K562 (cell line): Measurements from ENCODE around the gene ETFRF1. TPM values are rescaled to one million over a fixed set of nuclear protein-coding genes. Genes with fewer than 3 reads are reported as not detected.

ENCODE experiments used
- BMI1 ChIP-seq: fragments of 150-350 bp; IDR thresholded peaks from 2 replicates; pipeline ENCODE4 v1.6.1; 2014; ENCODE audit warnings: low read length
- CBFA2T3 ChIP-seq: fragments of 450-650 bp; IDR thresholded peaks from 2 replicates; pipeline ENCODE4 v1.6.1; 2017
- CBX3 ChIP-seq, 2 experiments: IDR thresholded peaks; 1 replicate in 1 of 2; 2 replicates in 1 of 2; pipeline ENCODE4 v1.6.1; 2012; ENCODE audit warnings: inconsistent platforms in 2 of 2, low read length in 2 of 2, borderline replicate concordance in 1 of 2, control low read depth in 1 of 2
- CXXC5 ChIP-seq: fragments of 250-450 bp; sonication (Bioruptor Pico); IDR thresholded peaks from 2 replicates; pipeline ENCODE4 v1.8.0; 2022; ENCODE audit warnings: inconsistent platforms, mild to moderate bottlenecking, moderate library complexity
- ESRRA ChIP-seq: fragments of 450-650 bp; IDR thresholded peaks from 2 replicates; pipeline ENCODE4 v1.6.1; 2014; ENCODE audit warnings: low read depth, mild to moderate bottlenecking, moderate library complexity, borderline replicate concordance
- NUFIP1 ChIP-seq: fragments of 450-650 bp; IDR thresholded peaks from 2 replicates; pipeline ENCODE4 v1.6.1; 2018; ENCODE audit not compliant: partially characterized antibody
- PRDM10 ChIP-seq: fragments of 450-650 bp; IDR thresholded peaks from 2 replicates; pipeline ENCODE4 v1.6.1; 2018; ENCODE audit not compliant: partially characterized antibody
- polyA plus RNA-seq, 8 experiments: library from polyadenylated mRNA; depleted of rRNA in 4 of 8; stranded (reverse) in 5 of 8; unstranded in 3 of 8; fragments of >200 nt; fragmentation: Nextera tagmentation in 2 of 8; fragmentation: Illumina TruSeq in 1 of 8; extraction: Ambion mirVana in 2 of 8; extraction: Trizol in 1 of 8; gene quantifications; 2 replicates each; pipeline versions ENCODE4 v1.2.1 to v1.2.3, GENCODE V29; 2011 to 2014; ENCODE audit warnings: inconsistent platforms in 1 of 8, missing spikeins in 1 of 8
- total RNA-seq, 7 experiments: library from RNA; depleted of rRNA in 6 of 7; stranded (reverse); fragments of >200 nt in 6 of 7; fragmentation: Illumina TruSeq in 2 of 7; extraction: Trizol in 2 of 7; gene quantifications; 2 replicates each; pipeline versions ENCODE4 v1.2.1 to v1.2.3, GENCODE V29; 2011 to 2021; ENCODE audit warnings: low replicate concordance in 1 of 7
- TF ChIP-seq, protein P1 (sequence below): fragments of 200-800 bp; sonication (Bioruptor generic); IDR thresholded peaks from 2 replicates; pipeline ENCODE4 v1.6.1; 2017; ENCODE audit warnings: missing genetic modification characterization, missing compliant biosample characterization
- TF ChIP-seq, protein P2 (sequence below), 3 experiments: IDR thresholded peaks in 2 of 3; conservative IDR thresholded peaks in 1 of 3; 2 replicates each; pipeline ENCODE4 v1.5.1; 2011 to 2012; ENCODE audit warnings: low read length in 3 of 3, mild to moderate bottlenecking in 3 of 3, control low read depth in 2 of 3, improper control_type of control experiment in 1 of 3, inconsistent platforms in 1 of 3, low read depth in 1 of 3, mixed read lengths in 1 of 3, moderate library complexity in 1 of 3; ENCODE audit not compliant: insufficient read depth in 2 of 3
- TF ChIP-seq, protein P3 (sequence below): IDR thresholded peaks from 2 replicates; pipeline ENCODE4 v1.6.1; 2016; ENCODE audit warnings: missing genetic modification characterization, missing compliant biosample characterization
- TF ChIP-seq, protein P4 (sequence below), 3 experiments: fragments of 200-800 bp in 1 of 3; fragments of 250-450 bp in 1 of 3; fragments of 450-650 bp in 1 of 3; sonication (Bioruptor Pico) in 1 of 3; sonication (Bioruptor generic) in 1 of 3; formaldehyde crosslinking in 1 of 3; IDR thresholded peaks; 2 replicates each; pipeline versions ENCODE4 v1.6.1 to v1.8.0; 2016 to 2022; ENCODE audit warnings: mild to moderate bottlenecking in 2 of 3, missing genetic modification characterization in 2 of 3, missing compliant biosample characterization in 1 of 3, moderate library complexity in 1 of 3

The ETFRF1 gene
- total and polyA plus RNA-seq, 9 of the 15 experiments (the other 6 are each of a cell fraction or from before 2014, with no cell fraction given), result 16.1 to 107 (median 33.7) TPM

DNA sequence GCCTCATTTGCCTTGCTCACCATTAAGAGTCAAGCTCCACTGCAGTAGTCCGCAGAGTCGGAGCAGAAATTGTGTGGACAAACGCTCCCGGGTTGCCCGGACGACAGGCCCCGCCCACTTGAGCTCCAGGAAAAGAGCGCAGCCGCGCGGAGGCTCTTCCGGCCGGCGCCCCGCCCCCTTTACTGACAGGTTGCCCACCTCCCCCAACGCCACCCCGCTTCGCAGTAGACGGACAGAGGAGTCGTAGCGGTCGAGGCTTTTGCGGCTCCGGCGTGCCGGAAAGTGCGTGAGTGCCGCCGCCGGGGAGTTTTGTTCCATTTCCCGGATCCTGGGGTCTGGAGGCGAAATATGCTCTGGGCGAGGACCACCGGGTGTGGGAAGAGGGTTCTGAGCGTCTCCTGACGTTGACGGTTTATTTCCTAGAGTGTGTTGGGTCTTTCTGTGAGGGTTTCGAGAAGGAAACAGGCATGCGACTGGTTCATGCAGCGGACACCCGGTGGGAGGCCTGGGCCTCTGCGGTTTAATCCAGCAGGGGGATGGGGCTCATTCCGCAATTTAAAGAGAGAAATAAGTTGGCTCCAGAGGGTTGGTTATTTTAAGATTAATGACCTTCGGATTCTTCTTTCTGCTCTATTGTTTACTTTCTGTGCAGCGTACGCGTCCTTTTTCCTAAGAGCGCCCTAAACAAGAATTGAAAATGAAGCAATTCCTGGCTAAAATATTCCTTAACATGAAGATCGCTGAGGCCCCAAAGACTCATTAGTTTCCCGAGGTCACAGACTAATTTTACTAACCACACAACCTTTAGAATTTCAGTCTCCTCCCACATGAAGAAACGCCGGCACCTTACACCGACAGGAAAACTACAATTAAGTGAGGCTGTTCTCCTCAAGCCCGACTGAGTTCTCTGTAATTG lies at the start of gene ETFRF1, which contains the start of gene DNAI7 (continued):
- TF ChIP-seq, protein P1, sequence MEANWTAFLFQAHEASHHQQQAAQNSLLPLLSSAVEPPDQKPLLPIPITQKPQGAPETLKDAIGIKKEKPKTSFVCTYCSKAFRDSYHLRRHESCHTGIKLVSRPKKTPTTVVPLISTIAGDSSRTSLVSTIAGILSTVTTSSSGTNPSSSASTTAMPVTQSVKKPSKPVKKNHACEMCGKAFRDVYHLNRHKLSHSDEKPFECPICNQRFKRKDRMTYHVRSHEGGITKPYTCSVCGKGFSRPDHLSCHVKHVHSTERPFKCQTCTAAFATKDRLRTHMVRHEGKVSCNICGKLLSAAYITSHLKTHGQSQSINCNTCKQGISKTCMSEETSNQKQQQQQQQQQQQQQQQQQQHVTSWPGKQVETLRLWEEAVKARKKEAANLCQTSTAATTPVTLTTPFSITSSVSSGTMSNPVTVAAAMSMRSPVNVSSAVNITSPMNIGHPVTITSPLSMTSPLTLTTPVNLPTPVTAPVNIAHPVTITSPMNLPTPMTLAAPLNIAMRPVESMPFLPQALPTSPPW (CRISPR knock-in tag), result peak; percentile 73
- TF ChIP-seq PRDM10 (peak; percentile 4), CBX3 (IDR thresholded peaks at IDR 0.05; ENCODE audit: borderline replicate concordance in 1 of 2, low read length in 2 of 2) (0 out of 3 replicates have a peak, but pooled peaks of 1 of the 2 experiments have one; percentile 13), BMI1 (peak; percentile 91), ESRRA (peak; percentile 60; the same call in 1 of the 2 replicates), CBFA2T3 (no peak), CXXC5 (CRISPR knock-in tag) (peak; percentile 75; the same call in 1 of the 2 replicates), NUFIP1 (no peak)
- TF ChIP-seq, protein P2, sequence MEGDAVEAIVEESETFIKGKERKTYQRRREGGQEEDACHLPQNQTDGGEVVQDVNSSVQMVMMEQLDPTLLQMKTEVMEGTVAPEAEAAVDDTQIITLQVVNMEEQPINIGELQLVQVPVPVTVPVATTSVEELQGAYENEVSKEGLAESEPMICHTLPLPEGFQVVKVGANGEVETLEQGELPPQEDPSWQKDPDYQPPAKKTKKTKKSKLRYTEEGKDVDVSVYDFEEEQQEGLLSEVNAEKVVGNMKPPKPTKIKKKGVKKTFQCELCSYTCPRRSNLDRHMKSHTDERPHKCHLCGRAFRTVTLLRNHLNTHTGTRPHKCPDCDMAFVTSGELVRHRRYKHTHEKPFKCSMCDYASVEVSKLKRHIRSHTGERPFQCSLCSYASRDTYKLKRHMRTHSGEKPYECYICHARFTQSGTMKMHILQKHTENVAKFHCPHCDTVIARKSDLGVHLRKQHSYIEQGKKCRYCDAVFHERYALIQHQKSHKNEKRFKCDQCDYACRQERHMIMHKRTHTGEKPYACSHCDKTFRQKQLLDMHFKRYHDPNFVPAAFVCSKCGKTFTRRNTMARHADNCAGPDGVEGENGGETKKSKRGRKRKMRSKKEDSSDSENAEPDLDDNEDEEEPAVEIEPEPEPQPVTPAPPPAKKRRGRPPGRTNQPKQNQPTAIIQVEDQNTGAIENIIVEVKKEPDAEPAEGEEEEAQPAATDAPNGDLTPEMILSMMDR (IDR thresholded peaks at IDR 0.05 in 2 of 3, conservative IDR thresholded peaks at IDR 0.05 in 1 of 3; ENCODE audit: insufficient read depth in 2 of 3, low read depth in 1 of 3, low read length in 3 of 3), result 0 out of 6 replicates have a peak, but pooled peaks of 1 of the 3 experiments have one; percentile 1
- TF ChIP-seq, protein P3, sequence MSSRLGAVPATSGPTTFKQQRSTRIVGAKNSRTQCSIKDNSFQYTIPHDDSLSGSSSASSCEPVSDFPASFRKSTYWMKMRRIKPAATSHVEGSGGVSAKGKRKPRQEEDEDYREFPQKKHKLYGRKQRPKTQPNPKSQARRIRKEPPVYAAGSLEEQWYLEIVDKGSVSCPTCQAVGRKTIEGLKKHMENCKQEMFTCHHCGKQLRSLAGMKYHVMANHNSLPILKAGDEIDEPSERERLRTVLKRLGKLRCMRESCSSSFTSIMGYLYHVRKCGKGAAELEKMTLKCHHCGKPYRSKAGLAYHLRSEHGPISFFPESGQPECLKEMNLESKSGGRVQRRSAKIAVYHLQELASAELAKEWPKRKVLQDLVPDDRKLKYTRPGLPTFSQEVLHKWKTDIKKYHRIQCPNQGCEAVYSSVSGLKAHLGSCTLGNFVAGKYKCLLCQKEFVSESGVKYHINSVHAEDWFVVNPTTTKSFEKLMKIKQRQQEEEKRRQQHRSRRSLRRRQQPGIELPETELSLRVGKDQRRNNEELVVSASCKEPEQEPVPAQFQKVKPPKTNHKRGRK (tag), result no peak
- TF ChIP-seq, protein P4, sequence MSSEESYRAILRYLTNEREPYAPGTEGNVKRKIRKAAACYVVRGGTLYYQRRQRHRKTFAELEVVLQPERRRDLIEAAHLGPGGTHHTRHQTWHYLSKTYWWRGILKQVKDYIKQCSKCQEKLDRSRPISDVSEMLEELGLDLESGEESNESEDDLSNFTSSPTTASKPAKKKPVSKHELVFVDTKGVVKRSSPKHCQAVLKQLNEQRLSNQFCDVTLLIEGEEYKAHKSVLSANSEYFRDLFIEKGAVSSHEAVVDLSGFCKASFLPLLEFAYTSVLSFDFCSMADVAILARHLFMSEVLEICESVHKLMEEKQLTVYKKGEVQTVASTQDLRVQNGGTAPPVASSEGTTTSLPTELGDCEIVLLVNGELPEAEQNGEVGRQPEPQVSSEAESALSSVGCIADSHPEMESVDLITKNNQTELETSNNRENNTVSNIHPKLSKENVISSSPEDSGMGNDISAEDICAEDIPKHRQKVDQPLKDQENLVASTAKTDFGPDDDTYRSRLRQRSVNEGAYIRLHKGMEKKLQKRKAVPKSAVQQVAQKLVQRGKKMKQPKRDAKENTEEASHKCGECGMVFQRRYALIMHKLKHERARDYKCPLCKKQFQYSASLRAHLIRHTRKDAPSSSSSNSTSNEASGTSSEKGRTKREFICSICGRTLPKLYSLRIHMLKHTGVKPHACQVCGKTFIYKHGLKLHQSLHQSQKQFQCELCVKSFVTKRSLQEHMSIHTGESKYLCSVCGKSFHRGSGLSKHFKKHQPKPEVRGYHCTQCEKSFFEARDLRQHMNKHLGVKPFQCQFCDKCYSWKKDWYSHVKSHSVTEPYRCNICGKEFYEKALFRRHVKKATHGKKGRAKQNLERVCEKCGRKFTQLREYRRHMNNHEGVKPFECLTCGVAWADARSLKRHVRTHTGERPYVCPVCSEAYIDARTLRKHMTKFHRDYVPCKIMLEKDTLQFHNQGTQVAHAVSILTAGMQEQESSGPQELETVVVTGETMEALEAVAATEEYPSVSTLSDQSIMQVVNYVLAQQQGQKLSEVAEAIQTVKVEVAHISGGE (CRISPR knock-in tag; IDR thresholded peaks at IDR 0.05), result peak in 1 of 3 experiments; percentile 82; a peak in 2 of 6 replicates
